Activated gamma-delta T cell treated with anti-CD3 and anti-CD28 coated beads, Interleukin-2, amount 50 U/mL, for 16 hours (primary cell): ENCODE results near the gene GTF2F2.

Experiments
- DNase-seq: peaks from one replicate; pipeline ENCODE4 v3.0.0-alpha.2; 2020; ENCODE audit warnings: low read depth

GTF2F2 gene, protein sequence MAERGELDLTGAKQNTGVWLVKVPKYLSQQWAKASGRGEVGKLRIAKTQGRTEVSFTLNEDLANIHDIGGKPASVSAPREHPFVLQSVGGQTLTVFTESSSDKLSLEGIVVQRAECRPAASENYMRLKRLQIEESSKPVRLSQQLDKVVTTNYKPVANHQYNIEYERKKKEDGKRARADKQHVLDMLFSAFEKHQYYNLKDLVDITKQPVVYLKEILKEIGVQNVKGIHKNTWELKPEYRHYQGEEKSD

DNA sequence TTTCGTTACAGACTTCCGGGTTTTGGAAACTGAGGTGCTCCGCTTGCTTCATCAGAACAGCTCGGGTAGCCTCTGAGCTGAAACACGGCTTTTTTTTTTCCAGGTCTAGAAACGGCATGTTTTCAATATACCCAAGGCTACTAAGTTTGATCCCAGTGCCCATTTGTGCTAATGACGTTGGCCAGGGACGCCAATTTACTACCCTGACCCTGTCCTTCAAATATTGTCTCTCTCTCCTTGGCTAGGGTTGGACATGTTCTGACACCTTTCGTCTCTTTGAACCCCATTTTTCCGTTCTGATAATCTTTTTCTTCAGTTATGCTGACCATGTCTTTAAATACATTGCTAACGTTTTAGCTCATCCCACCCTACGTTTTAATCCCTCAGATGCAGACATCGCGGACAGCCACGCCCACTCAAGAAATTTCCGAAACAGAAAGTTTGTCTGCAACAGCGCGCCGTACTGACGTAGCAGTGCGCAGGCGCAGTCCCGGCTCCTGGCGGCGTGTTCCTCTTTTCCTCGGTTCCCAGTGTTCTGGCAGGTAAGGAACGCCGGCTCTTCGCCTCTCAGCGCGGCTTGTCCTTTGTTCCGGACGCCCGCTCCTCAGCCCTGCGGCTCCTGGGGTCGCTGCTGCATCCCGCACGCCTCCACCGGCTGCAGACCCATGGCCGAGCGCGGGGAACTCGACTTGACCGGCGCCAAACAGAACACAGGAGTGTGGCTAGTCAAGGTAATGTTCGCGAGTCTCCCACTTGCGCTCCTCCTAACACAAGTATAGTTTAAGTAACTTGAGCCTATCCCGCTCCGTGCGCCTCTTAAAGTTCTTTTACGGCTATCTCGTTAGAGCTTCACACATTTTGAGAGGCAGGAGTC is at the start of gene GTF2F2:
Gene GTF2F2 (plus strand): TSS at position 520 of the 874 bp plus-strand sequence. CDS start 146 bp downstream, at position 666.
- DNase-seq = peak; percentile 74

DNA sequence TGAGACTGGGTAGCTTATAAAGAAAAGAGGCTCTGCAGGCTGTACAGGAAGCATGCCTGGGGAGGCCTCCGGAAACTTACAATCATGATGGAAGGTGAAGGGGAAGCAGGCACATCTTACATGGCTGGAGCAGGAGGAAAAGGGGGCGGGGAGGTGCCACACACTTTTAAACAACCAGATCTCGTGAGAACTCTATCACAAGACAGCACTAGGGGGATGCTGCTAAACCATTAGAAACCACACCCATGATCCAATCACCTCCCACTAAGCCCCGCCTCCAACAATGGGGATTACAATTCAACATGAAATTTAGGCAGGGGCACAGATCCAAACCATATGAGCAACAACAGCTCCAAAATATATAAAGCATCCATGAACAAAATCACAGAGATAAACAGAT is 46.5 kb upstream of the GTF2F2 start:
- no peak for DNase-seq

DNA sequence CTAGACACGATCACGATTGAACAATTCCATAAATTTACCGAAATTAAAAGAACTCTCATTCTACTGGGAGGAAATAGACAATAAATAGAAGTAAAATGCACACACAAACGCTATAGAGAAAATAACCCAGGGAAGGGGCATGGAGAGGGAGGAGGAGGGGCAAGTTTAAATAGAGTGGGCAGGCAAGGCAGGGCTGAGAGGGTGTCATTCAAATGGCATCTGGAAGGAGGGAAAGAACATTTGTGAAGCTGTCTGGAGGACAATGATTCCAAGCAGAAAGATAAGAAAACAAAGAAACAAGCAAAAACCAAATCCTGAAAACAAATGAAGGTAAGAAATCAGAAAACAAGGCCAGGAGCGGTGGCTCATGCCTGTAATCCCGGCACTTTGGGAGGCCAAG is 45.6 kb upstream of the GTF2F2 start:
- DNase-seq = no peak

DNA sequence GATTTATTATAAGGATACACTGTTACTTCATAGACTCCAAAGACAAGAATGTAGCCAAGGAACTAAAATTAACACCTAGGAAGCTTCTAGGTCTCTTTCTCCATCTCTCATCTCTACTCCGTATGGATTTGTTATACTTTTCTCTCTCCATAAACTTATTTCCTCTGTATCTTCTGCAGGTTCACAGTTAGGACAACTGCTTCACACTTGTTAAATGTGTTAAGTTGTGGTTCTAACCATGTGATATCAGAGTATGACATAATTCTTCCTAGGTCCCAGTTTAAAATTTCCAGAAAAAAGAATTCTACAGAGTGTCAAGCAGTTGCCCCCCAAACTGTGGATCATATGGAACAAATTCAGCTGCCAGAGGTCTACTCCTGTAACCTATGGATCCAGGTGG is 42.3 kb upstream of the GTF2F2 start:
- no peak for DNase-seq

DNA sequence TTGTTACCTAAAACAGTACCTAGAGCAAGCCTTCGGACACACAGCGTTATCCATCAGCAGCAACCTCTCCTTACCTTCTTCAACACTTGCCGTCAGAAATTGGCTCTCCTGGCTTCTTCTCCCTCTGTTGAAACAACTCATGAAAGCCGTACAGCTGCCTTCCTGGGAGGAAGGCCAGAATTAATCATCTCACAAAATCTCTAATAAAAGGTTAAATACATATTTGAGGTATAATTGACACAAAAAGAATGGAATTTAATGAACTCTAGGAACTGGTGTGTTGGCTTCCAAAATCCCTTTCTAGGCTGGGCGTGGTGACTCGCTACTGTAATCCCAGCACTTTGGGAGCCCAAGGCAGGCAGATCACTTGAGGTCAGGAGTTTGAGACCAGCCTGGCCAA is 37.3 kb upstream of the GTF2F2 start:
- no peak for DNase-seq

DNA sequence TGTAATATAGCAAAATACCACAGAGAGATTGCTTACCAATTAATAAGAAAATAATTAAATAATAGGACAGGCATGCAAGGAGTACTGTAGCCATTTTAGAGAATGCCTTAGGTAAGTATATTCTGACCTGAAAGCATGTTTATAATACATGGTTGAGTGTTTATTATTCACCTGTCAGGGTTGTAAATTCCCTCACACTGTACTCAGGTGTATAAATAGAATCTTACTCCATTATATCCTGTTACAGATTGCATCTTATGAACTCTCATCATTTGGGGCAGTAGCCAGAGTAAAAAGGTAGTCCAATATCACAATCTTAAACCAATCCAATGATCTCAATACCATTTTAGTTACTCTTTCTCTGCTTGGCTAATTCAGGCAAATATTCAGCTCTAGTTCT is 35.8 kb upstream of the GTF2F2 start:
- DNase-seq = no peak

DNA sequence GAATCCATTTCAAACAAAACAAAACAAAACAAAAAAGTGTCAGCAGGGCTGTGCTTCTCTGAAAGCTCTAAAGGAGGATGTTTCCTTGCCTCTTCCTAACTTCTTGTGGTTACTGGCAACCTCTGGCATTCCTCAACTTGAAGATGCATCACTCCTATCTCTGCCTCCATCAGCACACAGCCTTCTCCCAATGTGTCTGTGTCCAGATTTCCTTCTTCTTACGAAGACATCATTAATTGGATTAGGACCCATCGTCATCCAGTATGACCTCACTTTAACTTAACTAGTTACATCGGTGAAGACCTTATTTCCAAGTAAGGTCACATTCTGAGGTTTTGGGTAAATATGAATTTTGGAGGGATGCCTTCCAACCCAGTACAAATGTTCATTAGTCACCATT is 33.8 kb upstream of the GTF2F2 start:
- DNase-seq = no peak

DNA sequence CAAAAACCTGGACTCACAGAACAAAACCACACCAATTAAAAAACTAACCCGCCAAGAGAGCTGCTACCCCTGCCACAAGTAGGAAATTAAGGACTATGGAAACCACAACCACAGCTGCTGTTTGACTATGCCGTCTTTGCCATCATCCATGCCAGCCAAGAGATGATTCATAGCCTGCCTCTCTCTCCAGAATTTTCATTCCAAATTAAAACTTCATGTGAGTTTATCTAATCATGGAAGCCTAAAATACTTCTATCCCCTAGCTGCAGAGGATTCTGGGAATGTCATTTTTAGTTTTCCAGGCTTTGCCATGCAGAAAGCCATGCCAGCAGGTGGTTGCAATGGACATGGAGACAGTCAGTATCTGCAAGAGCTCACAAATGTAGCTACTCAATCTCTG is 27.6 kb upstream of the GTF2F2 start:
- DNase-seq = no peak

DNA sequence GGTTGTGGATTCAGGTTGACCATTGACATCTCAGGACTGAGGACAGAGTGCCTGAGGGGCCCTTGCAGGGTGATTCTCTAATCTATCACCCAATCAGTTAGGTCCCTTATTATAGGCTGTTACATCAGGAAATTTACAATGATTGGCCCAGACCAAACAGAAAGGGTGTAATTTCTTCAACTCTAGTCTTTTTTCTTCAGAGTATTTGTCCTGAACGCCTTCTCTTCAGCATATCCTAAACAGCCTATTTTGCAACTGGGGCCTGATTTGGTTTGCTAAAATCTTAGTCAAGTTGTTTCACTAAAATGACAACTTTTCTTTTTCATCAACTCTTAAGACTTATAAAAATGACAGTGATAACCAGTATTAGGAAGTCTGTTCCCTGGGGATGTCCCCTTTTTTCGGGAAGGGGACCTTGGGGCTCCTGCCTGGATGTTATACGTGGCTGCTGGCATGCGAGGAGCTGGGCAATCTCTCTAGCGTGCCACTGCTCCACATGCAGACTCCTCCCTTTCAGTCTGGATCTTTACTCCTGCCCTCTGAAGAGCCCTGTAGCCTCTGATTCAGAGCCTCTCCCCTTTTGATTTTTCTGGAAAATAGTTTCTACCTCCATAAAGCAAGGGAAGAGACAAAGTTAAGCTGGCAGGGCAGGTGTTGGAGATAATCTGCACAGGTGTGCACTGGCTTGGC is 19.6 kb upstream of the GTF2F2 start:
- no peak for DNase-seq

DNA sequence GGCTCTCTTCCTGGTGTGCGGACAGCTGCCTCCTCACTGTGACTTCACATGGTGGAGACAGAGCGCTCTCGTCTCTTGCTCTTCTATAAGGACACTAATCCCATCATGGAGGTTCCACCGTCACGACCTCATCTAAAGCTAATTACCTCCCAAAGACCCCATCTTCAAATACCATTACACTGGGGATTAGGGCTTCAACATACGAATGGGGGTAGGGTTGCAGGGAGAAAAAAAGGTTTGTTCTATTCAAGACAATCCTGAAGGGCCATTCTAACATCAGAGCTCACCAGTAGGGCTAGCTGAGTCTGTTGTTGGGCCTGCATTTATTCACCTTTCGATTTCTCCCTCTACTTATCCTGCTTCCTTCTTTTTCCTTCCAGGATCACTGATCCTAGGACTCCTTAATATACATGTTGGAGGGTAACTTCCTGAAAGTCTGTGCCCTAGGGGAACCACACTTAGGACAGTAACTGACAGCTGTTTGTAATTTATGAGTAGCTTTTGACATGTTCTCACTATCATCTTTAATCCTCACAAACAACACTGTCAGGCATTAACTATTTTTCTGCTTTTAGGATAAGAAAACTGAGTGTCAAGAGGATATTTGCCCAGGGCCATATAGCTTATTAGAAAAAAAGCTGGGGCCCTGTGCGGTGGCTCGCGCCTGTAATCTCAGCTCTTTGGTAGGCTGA is 18.8 kb upstream of the GTF2F2 start:
- no peak for DNase-seq

DNA sequence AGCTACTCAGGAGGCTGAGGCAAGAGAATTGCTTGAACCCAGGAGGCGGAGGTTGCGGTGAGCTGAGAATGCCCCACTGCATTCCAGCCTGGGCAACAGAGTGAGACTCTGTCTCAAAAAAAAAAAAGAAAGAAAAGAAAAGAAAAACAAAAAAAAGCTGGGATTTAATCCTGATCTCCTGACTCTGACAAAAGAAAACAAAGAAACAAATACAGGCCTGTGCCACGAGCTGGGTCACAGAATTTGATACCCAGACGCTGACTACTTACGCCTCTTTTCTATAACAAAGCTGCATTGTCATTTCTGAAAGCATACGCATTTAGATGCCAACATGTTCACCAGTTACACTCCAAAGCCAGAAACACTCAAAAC is 18.2 kb upstream of the GTF2F2 start:
- no peak for DNase-seq

DNA sequence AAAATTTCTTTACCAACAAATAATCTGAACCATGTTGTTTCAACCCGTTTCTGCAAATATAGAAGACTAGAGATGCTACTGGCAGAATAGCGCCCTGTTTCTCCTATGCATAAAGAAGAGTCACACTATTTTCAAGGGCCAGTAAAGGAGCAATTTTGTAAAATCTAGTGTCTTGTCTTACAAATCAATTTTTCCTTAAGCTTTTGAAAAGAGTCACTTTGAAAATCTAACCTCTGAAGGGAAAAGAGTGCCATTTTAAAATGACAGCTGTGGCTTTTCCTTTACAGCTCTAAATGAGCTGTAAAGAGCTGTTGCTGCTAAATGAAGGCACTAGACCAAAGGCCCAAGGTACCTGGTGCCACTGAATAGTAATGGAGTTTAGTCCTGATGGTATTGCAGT is 16.9 kb upstream of the GTF2F2 start:
- no peak for DNase-seq

DNA sequence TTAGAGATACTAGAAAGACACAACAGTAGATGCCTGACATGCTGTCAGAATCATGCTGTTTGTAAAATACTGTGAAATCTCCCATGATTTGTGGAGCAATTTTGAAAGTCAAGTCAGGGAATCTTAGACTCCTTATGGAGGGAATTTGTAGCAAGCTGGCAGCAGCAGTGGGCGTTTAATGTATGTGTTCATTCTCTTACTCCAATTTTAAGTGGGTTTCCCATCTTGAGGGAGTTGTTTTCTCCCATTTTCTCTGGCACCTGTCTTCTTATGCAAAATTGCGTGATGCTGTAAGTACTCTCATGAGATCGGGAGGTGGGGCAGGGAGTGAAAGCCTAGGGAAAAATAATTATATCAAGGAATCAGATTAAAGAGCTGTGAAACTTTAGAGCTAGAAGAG is 16.0 kb upstream of the GTF2F2 start:
- no peak for DNase-seq

DNA sequence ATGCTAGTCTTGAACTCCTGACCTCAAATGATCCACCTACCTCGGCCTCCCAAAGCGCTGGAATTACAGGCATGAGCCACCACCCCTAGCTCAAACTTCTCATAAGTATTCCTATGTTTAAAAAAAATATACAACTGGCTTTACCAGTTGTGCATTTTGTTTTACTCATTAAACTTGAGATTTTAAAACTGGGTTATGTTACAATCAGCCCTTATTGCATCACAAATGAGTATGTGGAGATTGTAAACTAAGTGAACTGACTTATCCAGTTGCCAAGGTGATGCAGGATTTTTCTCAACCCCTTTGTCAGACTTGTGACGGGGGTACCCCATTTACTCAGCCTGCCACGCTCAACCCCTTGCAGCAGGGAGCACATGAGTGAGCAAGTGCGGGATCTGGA is 14.4 kb upstream of the GTF2F2 start:
- DNase-seq = no peak

DNA sequence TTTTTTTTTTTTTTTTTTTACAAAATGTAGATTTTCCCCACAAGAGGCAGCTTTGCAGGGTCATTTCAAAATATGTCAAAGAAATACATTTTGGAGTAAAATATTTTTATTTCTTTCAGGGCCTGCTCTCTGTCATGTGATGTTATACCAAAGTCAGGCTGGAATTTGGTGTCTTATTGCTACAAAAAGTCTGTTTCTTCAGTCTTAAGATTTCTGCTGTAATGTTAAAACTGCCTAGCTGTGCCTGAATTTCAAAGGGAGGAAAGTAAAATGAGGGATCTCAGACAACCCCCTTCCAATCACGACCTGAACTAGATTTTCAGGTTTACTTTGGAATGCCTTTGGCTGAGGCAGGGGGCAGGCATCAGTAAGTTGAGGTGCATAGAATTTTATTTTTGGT is 12.8 kb upstream of the GTF2F2 start:
- no peak for DNase-seq

DNA sequence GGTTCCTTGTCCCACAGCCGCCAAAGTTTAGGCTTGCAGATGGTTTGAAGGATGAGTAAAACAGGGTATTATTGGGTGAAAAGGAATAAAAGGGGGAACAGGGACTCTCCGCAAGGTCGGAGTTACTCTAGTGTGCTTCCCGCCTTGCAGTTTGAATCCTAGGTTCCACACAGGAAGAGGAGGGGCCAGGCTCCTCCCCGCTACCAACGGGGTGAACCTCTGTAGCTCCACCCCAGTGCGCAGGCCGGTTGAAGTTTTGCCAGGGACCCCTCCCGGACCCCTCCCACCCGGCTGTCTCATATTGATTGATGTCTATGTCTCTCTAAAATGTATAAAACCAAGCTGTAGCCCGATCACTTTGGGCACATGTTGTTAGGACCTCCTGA is 11.6 kb upstream of the GTF2F2 start:
- DNase-seq = no peak

DNA sequence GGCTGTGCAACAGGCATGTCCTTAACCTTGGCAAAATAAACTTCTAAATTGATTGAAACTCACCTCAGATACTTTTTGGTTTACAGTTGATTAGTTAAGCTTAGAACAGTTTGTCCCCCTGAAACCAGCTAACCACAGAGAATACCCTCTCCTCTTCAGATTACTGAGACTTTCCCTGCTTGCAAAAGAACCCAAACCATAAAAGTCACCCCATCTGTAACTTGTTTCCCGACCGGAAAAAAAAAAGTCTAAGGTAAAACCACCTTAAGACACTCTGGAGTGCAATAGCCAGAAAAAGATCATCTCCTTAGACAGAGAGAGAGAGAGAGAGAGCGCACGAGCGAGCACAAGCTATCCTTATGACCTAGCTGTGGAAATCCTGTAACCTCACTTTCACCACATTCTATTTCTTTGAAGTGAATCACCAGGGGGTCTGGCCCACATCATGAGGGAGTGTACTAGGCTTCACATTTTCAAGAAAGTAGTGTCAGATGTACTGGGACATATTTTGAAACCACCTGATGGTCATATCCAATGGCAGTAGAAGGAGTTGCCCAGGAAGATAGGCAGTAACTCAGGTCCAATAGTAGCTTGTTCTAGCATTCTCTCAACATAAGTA is 11.1 kb upstream of the GTF2F2 start:
- no peak for DNase-seq

DNA sequence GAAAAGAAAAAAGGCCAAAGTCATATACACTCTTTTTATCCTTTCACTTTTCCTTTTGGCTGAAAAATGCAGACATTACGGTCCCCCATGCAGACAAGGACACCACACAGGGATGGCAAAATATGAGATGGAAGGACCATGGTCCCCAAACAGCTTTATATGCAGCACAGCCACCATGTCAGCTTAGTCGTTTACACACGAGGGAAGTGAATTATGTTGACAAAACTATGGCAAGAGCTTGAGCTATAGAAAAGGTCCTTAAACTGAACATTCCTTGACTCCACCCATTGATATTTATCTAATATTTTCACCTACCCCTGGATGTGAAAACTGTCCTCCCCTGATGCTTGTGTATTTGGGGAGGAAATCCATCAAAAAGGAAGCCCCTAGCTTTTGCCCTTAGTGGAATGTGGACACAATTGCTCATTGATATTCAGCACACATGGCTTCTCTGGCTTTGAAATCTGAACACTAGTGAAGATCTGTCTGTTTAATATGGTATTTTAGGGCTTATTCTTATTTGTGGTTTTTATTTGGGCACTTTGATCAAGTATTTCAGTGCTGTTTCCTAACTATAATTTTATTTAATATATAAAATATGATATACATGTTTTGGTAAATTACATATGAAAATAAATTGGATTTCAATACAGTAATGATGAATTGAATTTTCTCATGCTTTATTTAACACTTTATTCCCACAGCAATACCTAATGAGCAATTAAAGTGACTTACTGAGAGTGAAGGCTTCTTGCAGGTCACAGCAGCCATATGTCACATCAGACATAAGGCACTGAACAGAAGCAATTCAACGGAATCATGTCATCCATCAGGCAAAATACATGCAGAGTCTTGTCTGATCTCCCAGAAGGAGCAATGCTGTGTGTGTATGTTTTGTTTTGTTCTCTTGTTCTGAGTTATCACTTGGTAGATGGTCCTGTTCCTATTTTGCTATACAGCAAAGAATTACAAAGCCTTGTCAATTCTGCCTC is 6.8 kb upstream of the GTF2F2 start:
- no peak for DNase-seq

DNA sequence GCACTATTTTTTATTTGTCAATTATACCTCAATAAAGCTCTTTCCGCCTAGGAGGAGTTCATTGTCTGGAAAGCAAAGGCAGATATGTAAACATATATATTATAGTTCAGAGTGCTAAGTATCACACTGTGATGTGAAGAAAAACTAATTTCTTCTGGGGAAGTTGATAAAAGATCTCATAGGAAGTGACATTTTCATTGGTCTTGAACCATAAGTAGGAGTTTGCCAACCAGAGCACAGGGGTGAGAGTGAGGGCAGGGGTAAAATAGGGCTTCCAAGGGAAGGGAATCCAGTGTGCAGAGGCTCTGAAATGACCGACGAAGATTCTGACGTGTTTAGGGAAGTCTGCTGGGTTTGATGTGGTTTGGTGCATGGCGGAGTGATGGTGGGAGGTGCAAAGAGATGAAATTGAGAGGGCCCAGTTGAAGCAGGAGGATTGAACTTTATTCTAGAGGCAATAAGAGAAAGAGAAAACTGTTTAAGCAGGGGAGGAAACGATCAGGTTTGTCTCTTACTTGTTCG is 780 bp upstream of the GTF2F2 start:
- DNase-seq = peak; percentile 59

DNA sequence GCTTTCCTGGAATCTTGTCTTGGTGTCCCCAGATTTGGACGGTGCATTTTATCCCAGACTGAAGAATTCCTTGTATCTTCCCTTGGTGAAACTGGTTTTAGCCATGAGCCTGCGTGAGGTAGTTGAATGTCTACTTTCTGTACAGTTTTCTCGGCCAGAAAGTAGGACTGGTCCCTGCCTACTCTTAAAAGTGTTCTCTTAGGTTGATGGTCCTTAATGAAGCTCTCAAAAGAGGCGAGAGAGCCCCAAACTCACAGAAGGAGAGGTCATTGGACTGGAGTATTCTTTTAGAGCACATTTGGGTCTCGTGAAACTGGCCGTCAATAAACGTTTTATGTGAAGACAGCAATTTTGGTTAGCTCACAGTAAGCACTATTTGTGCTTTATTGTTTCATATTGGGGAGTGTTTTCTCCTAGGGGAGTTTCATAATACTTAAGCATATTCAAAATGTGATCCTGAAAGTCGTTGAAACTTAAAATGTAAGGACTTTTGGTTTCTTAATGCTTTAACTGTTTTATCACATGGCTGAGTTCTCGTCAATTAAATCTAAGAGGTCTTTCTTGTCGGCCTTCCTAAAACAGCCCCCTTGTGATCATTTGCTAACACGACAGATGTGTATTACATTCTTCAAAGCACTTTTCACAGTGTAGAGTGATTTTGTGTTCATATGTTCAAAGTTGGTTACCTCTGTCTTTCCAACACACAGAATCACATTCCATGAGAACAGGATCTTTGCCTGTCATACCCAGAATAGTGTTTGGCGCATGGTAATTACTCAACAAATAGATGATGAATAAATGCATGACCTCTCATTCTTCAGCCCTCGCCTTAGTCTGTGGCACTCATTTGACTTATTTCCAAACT is 889 bp downstream of the GTF2F2 start:
- no peak for DNase-seq
